ENCODE measurements around the gene WDR90.

The WDR90 gene

GRCh38 chr16:657487-657886 lies 8.3 kb downstream of the WDR90 start:
- ChIA-PET CTCF (interaction anchor here (1.2 to 1.9 kb wide), 2 partner anchors 10 kb away, joined by 6 to 10 read pairs; no protein-coding TSS in a partner anchor), POLR2A (ENCODE audit: low non-redundant PET) (no interaction called here)
- TF ChIP-seq CTCF (conservative IDR thresholded peaks at IDR 0.05; ENCODE audit: low read depth), result no peak
- no peak overlapping the region for H3K27ac ChIP-seq
- DNase-seq (ENCODE audit: low spot score), result no peak

GRCh38 chr16:658679-659571 lies 9.8 kb downstream of the WDR90 start:
- ChIA-PET CTCF (interaction anchor here (0.6 to 1.2 kb wide), 3 partner anchors 9 to 66 kb away, joined by 3 to 4 read pairs (median 3); no protein-coding TSS in a partner anchor), POLR2A (ENCODE audit: low non-redundant PET) (no interaction called here)
- H3K27ac ChIP-seq, result peak overlapping the region; percentile 75
- TF ChIP-seq CTCF (conservative IDR thresholded peaks at IDR 0.05; ENCODE audit: low read depth), result no peak
- DNase-seq (ENCODE audit: low spot score), result no peak

GRCh38 chr16:659618-660017 lies 10.5 kb downstream of the WDR90 start:
- no peak for DNase-seq (ENCODE audit: low spot score)
- CTCF ChIA-PET, result interaction anchor here (0.6 to 1.5 kb wide), 4 partner anchors 9 to 67 kb away, joined by 3 to 9 read pairs (median 4); no protein-coding TSS in a partner anchor
- POLR2A ChIA-PET (ENCODE audit: low non-redundant PET), result no interaction called here
- no peak for TF ChIP-seq CTCF (conservative IDR thresholded peaks at IDR 0.05; ENCODE audit: low read depth)
- peak overlapping the region; percentile 75 for H3K27ac ChIP-seq

GRCh38 chr16:660132-660458 lies 10.9 kb downstream of the WDR90 start:
- ChIA-PET POLR2A (ENCODE audit: low non-redundant PET) (no interaction called here), CTCF (interaction anchor here (1.0 to 1.5 kb wide), 2 partner anchors 12 to 70 kb away, joined by 3 to 9 read pairs; no protein-coding TSS in a partner anchor)
- peak overlapping the region; percentile 75 for H3K27ac ChIP-seq
- no peak for DNase-seq (ENCODE audit: low spot score)
- no peak for TF ChIP-seq CTCF (conservative IDR thresholded peaks at IDR 0.05; ENCODE audit: low read depth)

- DNase-seq (ENCODE audit: low spot score), result peak; percentile 87
- POLR2A ChIA-PET (ENCODE audit: low non-redundant PET), result no interaction called here
- CTCF ChIA-PET, result interaction anchor here (0.6 to 1.5 kb wide), 7 partner anchors 13 to 105 kb away, joined by 3 to 9 read pairs (median 4); partner anchors contain the start of gene STUB1
- H3K27ac ChIP-seq, result peak overlapping the region; percentile 75
- peak; percentile 42 for TF ChIP-seq CTCF (conservative IDR thresholded peaks at IDR 0.05; ENCODE audit: low read depth)
These were observed 11.5 kb downstream of the WDR90 start for GRCh38 chr16:660459-661183.

- ChIA-PET CTCF (interaction anchor here (0.6 to 1.5 kb wide), 7 partner anchors 13 to 106 kb away, joined by 3 to 9 read pairs (median 4); partner anchors contain the start of gene STUB1), POLR2A (ENCODE audit: low non-redundant PET) (no interaction called here)
- peak overlapping the region; percentile 75 for H3K27ac ChIP-seq
- no peak for TF ChIP-seq CTCF (conservative IDR thresholded peaks at IDR 0.05; ENCODE audit: low read depth)
- DNase-seq (ENCODE audit: low spot score), result no peak
These were observed 12.1 kb downstream of the WDR90 start for GRCh38 chr16:661184-661821.

Measured in RWPE1 (cell line).